SK-N-SH treated with all-trans-retinoic acid at 6 μM for 48 hours (cell line): ENCODE measurements around the gene CDK6.

ENCODE experiments used
- ATAC-seq: fragments of 200-7000 bp; cut with Tn5 transposase; 3 replicates; pipeline ENCODE4 v1.9.1; 2020; ENCODE audit warnings: mild to moderate bottlenecking, moderate library complexity
- ARNTL ChIP-seq: fragments of 450-650 bp; formaldehyde crosslinking; IDR thresholded peaks from 2 replicates; pipeline ENCODE4 v1.5.0; 2020; ENCODE audit warnings: low read depth, mild to moderate bottlenecking, moderate library complexity, borderline replicate concordance
- BACH2 ChIP-seq: fragments of 250-450 bp; sonication (Bioruptor Pico); IDR thresholded peaks from 2 replicates; pipeline ENCODE4 v1.9.0; 2021; ENCODE audit warnings: mild to moderate bottlenecking, borderline replicate concordance
- CREB5 ChIP-seq: fragments of 250-450 bp; sonication (Bioruptor Pico); IDR thresholded peaks from 2 replicates; pipeline ENCODE4 v1.5.1; 2020; ENCODE audit warnings: low read depth, mild to moderate bottlenecking, moderate library complexity
- CSDC2 ChIP-seq: fragments of 250-450 bp; sonication (Bioruptor Pico); IDR thresholded peaks from 2 replicates; pipeline ENCODE4 v1.5.0; 2020; ENCODE audit warnings: mild to moderate bottlenecking, moderate library complexity
- CSRNP3 ChIP-seq: fragments of 250-450 bp; sonication (Bioruptor Pico); IDR thresholded peaks from 2 replicates; pipeline ENCODE4 v1.5.1; 2021; ENCODE audit warnings: mild to moderate bottlenecking, moderate library complexity
- ESRRG ChIP-seq: fragments of 250-450 bp; sonication (Bioruptor Pico); IDR thresholded peaks from 2 replicates; pipeline ENCODE4 v1.6.1; 2021; ENCODE audit warnings: mild to moderate bottlenecking
- GLIS3 ChIP-seq: fragments of 250-450 bp; sonication (Bioruptor Pico); IDR thresholded peaks from 2 replicates; pipeline ENCODE4 v1.5.0; 2020; ENCODE audit warnings: mild to moderate bottlenecking, moderate library complexity
- ISL1 ChIP-seq: fragments of 250-450 bp; sonication (Bioruptor Pico); IDR thresholded peaks from 2 replicates; pipeline ENCODE4 v2.1.2; 2022; ENCODE audit warnings: mild to moderate bottlenecking, moderate library complexity
- OSR1 ChIP-seq: fragments of 250-450 bp; sonication (Bioruptor Pico); IDR thresholded peaks from 2 replicates; pipeline ENCODE4 v1.8.0; 2022; ENCODE audit warnings: moderate library complexity, mild to moderate bottlenecking, inconsistent platforms
- PATZ1 ChIP-seq: fragments of 250-450 bp; sonication (Bioruptor Pico); IDR thresholded peaks from 2 replicates; pipeline ENCODE4 v1.8.0; 2020; ENCODE audit warnings: mild to moderate bottlenecking, moderate library complexity, borderline replicate concordance
- PPARA ChIP-seq: fragments of 250-450 bp; sonication (Bioruptor Pico); IDR thresholded peaks from 2 replicates; pipeline ENCODE4 v1.5.0; 2020; ENCODE audit warnings: mild to moderate bottlenecking, borderline replicate concordance
- RARB ChIP-seq: fragments of 250-450 bp; sonication (Bioruptor Pico); IDR thresholded peaks from 2 replicates; pipeline ENCODE4 v1.8.0; 2021; ENCODE audit warnings: mild to moderate bottlenecking, moderate library complexity
- SNAI2 ChIP-seq: fragments of 250-450 bp; sonication (Bioruptor Pico); IDR thresholded peaks from 2 replicates; pipeline ENCODE4 v1.5.0; 2020; ENCODE audit warnings: mild to moderate bottlenecking, moderate library complexity
- TCF4 ChIP-seq: fragments of 250-450 bp; sonication (Bioruptor Pico); IDR thresholded peaks from 2 replicates; pipeline ENCODE4 v1.8.0; 2021; ENCODE audit warnings: mild to moderate bottlenecking, moderate library complexity, borderline replicate concordance
- TOX ChIP-seq: fragments of 250-450 bp; sonication (Bioruptor Pico); IDR thresholded peaks from 2 replicates; pipeline ENCODE4 v1.8.0; 2021; ENCODE audit warnings: mild to moderate bottlenecking, moderate library complexity, borderline replicate concordance
- ZC3H10 ChIP-seq: fragments of 250-450 bp; sonication (Bioruptor Pico); IDR thresholded peaks from 2 replicates; pipeline ENCODE4 v1.5.1; 2021; ENCODE audit warnings: mild to moderate bottlenecking, moderate library complexity
- ZFP3 ChIP-seq: fragments of 250-450 bp; sonication (Bioruptor Pico); IDR thresholded peaks from 2 replicates; pipeline ENCODE4 v1.5.0; 2020; ENCODE audit warnings: mild to moderate bottlenecking, moderate library complexity
- ZFP30 ChIP-seq: fragments of 450-650 bp; formaldehyde crosslinking; IDR thresholded peaks from 2 replicates; pipeline ENCODE4 v1.5.0; 2022; ENCODE audit warnings: mild to moderate bottlenecking, moderate library complexity
- ZNF70 ChIP-seq: fragments of 450-650 bp; formaldehyde crosslinking; IDR thresholded peaks from 2 replicates; pipeline ENCODE4 v1.5.0; 2020; ENCODE audit warnings: mild to moderate bottlenecking, moderate library complexity
- ZNF8 ChIP-seq: fragments of 450-650 bp; formaldehyde crosslinking; IDR thresholded peaks from 2 replicates; pipeline ENCODE4 v1.5.0; 2020; ENCODE audit warnings: mild to moderate bottlenecking, moderate library complexity

The CDK6 gene

GRCh38 chr7:92765725-92766124, 70.6 kb downstream of the CDK6 start:
- TF ChIP-seq ZC3H10 (CRISPR knock-in tag) = peak; percentile 42; the same call in 1 of the 2 replicates
- no peak for TF ChIP-seq OSR1 (CRISPR knock-in tag)
- peak; percentile 80 for TF ChIP-seq ISL1 (CRISPR knock-in tag)
- TF ChIP-seq CSDC2 (CRISPR knock-in tag) = peak; percentile 54; the same call in 1 of the 2 replicates
- peak; percentile 28; the same call in 1 of the 2 replicates for TF ChIP-seq PATZ1 (CRISPR knock-in tag)
- no peak for TF ChIP-seq CREB5 (CRISPR knock-in tag)
- no peak for TF ChIP-seq RARB (CRISPR knock-in tag)
- peak; percentile 59 for ATAC-seq

GRCh38 chr7:92763636-92764423, 72.5 kb downstream of the CDK6 start:
- peak; percentile 38 for ATAC-seq
- TF ChIP-seq PATZ1 (CRISPR knock-in tag) (0 out of 2 replicates have a peak, but pooled peaks have one; percentile 31), TOX (CRISPR knock-in tag) (0 out of 2 replicates have a peak, but pooled peaks have one; percentile 66), SNAI2 (CRISPR knock-in tag) (no peak), BACH2 (CRISPR knock-in tag) (no peak), ISL1 (CRISPR knock-in tag) (peak; percentile 37; the same call in 1 of the 2 replicates)

- no peak for ATAC-seq
- TF ChIP-seq GLIS3 (CRISPR knock-in tag) (no peak), ARNTL (CRISPR knock-in tag) (no peak), ESRRG (CRISPR knock-in tag) (no peak), SNAI2 (CRISPR knock-in tag) (no peak), CREB5 (CRISPR knock-in tag) (no peak), TOX (CRISPR knock-in tag) (no peak), CSDC2 (CRISPR knock-in tag) (no peak), ZNF8 (no peak), ZNF70 (CRISPR knock-in tag) (no peak), PPARA (CRISPR knock-in tag) (no peak), ZFP3 (no peak), TCF4 (CRISPR knock-in tag) (no peak), ISL1 (CRISPR knock-in tag) (no peak), CSRNP3 (no peak), PATZ1 (CRISPR knock-in tag) (no peak), RARB (CRISPR knock-in tag) (no peak), ZFP30 (no peak), OSR1 (CRISPR knock-in tag) (no peak)
These were observed 73.5 kb downstream of the CDK6 start for GRCh38 chr7:92762851-92763250.
